Neuronal stem cell (in vitro differentiated cells): Measurements from ENCODE around the gene SLC16A7.

Experiments
- DNase-seq: peaks from one replicate; pipeline ENCODE4 v3.0.0-alpha.2; 2013; ENCODE audit warnings: low spot score
- H2AFZ ChIP-seq: one replicate; pipeline ENCODE4 v1.6.1; 2013; ENCODE audit warnings: mild to moderate bottlenecking, low read length, inconsistent platforms
- H2AK5ac ChIP-seq: 2 replicates; pipeline ENCODE4 v1.6.1; 2013; ENCODE audit warnings: low read depth, mild to moderate bottlenecking, inconsistent platforms, low read length, moderate library complexity, mixed read lengths
- H2BK120ac ChIP-seq: 2 replicates; pipeline ENCODE4 v1.6.1; 2013; ENCODE audit warnings: low read depth, mild to moderate bottlenecking, inconsistent platforms, low read length, moderate library complexity, mixed read lengths
- H2BK12ac ChIP-seq: one replicate; pipeline ENCODE4 v1.6.1; 2013; ENCODE audit warnings: low read length, inconsistent platforms
- H2BK15ac ChIP-seq: 2 replicates; pipeline ENCODE4 v1.6.1; 2013; ENCODE audit warnings: mild to moderate bottlenecking, low read length, inconsistent platforms, mixed read lengths
- H2BK5ac ChIP-seq: one replicate; pipeline ENCODE4 v1.6.1; 2013; ENCODE audit warnings: inconsistent platforms, mild to moderate bottlenecking, low read length, moderate library complexity
- H3K14ac ChIP-seq: one replicate; pipeline ENCODE4 v1.6.1; 2013; ENCODE audit warnings: low read length, inconsistent platforms
- H3K18ac ChIP-seq: 2 replicates; pipeline ENCODE4 v1.6.1; 2013; ENCODE audit warnings: low read length, inconsistent platforms
- H3K23ac ChIP-seq: 2 replicates; pipeline ENCODE4 v1.6.1; 2013; ENCODE audit warnings: low read depth, mild to moderate bottlenecking, mixed read lengths, low read length, inconsistent platforms; ENCODE audit not compliant: poor library complexity
- H3K27ac ChIP-seq: replicated peaks from 3 replicates; pipeline ENCODE4 v1.5.1; 2013; ENCODE audit warnings: low read length, inconsistent platforms
- H3K27me3 ChIP-seq, 3 experiments: 2 replicates each; pipeline ENCODE4 v1.6.1; 2013; ENCODE audit warnings: low read length in 3 of 3, mild to moderate bottlenecking in 2 of 3, inconsistent platforms in 1 of 3, low read depth in 1 of 3, mixed read lengths in 1 of 3, moderate library complexity in 1 of 3; ENCODE audit not compliant: control insufficient read depth in 3 of 3, insufficient read depth in 3 of 3
- H3K36me3 ChIP-seq, 2 donors: replicated peaks in 1 of 2; 2 replicates each; pipeline ENCODE4 v1.6.1; 2013; ENCODE audit warnings: low read length in 2 of 2; ENCODE audit not compliant: control insufficient read depth in 2 of 2, insufficient read depth in 2 of 2
- H3K4ac ChIP-seq: 2 replicates; pipeline ENCODE4 v1.6.1; 2013; ENCODE audit warnings: inconsistent platforms, mild to moderate bottlenecking, low read length, moderate library complexity
- H3K4me1 ChIP-seq, 2 donors: 1 replicate in 1 of 2; 2 replicates in 1 of 2; pipeline ENCODE4 v1.6.1; 2013; ENCODE audit warnings: low read length in 2 of 2, low read depth in 1 of 2; ENCODE audit not compliant: control insufficient read depth in 2 of 2, insufficient read depth in 1 of 2
- H3K4me2 ChIP-seq: one replicate; pipeline ENCODE4 v1.6.1; 2013; ENCODE audit warnings: mild to moderate bottlenecking, low read length, inconsistent platforms; ENCODE audit not compliant: insufficient read depth, poor library complexity, severe bottlenecking
- H3K4me3 ChIP-seq, 2 donors: 2 replicates each; pipeline ENCODE4 v1.5.1; 2013; ENCODE audit warnings: low read length in 2 of 2, mild to moderate bottlenecking in 2 of 2, inconsistent platforms in 1 of 2, moderate library complexity in 1 of 2
- H3K79me1 ChIP-seq: one replicate; pipeline ENCODE4 v1.6.1; 2013; ENCODE audit warnings: low read depth, mild to moderate bottlenecking, inconsistent platforms, low read length, moderate library complexity
- H3K9ac ChIP-seq: one replicate; pipeline ENCODE4 v1.6.1; 2013; ENCODE audit warnings: mild to moderate bottlenecking, low read depth, low read length, inconsistent platforms; ENCODE audit not compliant: poor library complexity
- H3K9me3 ChIP-seq, 2 donors: replicated peaks in 1 of 2; 2 replicates each; pipeline versions ENCODE3 to v1.6.1; 2013; ENCODE audit warnings: low read length in 2 of 2, mild to moderate bottlenecking in 2 of 2, inconsistent platforms in 1 of 2, low read depth in 1 of 2, mixed read lengths in 1 of 2, moderate library complexity in 1 of 2; ENCODE audit not compliant: control insufficient read depth in 2 of 2, insufficient read depth in 1 of 2
- H4K8ac ChIP-seq: one replicate; pipeline ENCODE4 v1.6.1; 2013; ENCODE audit warnings: low read depth, mild to moderate bottlenecking, inconsistent platforms, low read length, moderate library complexity
- H4K91ac ChIP-seq: one replicate; pipeline ENCODE4 v1.6.1; 2013; ENCODE audit warnings: low read length, low read depth, mild to moderate bottlenecking, inconsistent platforms; ENCODE audit not compliant: poor library complexity
- WGBS, 2 donors: extraction: QIAGEN DNeasy Blood & Tissue Kit; methylation state at CpG; one replicate each; pipeline ENCODE4 v1.1.7; 2013; ENCODE audit warnings: missing lambda C conversion rate in 2 of 2, mixed read lengths in 1 of 2; ENCODE audit not compliant: insufficient read length in 2 of 2, insufficient replicate concordance in 1 of 2; ENCODE audit errors: extremely low coverage in 2 of 2; 5-methylcytosine and 5-hydroxymethylcytosine counted together

SLC16A7 gene

DNA sequence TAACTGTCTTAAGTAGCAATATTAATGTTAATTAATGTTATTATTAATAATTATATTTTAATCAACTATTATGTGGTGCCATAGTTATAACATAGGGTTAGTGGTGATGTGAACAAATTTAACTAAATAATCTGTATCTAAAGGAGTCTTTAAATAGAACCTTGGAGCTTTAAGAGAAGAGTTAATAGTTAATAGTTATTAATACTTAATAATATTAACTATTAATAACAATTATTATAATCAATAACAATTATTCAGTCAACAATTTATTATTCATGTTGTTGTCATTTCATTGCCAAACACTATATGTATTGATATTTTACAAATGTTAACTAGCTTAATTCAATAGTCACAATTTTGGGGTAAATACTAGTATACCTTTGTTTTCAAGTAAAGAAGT is 58.2 kb downstream of the SLC16A7 start:
- Histone ChIP-seq H2BK12ac (no peak overlapping the region), H3K18ac (no peak overlapping the region), H2BK120ac (no peak overlapping the region), H3K79me1 (no peaks in the 10 kb centered on the region), H3K27me3 (no peaks in the 10 kb centered on the region), H3K4me1 (no peaks in the 10 kb centered on the region), H2BK15ac (no peak overlapping the region), H3K9me3 (no peaks in the 10 kb centered on the region), H3K36me3 (no peaks in the 10 kb centered on the region), H3K9ac (no peak overlapping the region), H3K27ac (no peak overlapping the region), H3K4me2 (no peak overlapping the region), H2AK5ac (no peak overlapping the region), H2AFZ (no peak overlapping the region), H3K4me3 (no peak overlapping the region), H4K8ac (no peak overlapping the region), H2BK5ac (no peak overlapping the region), H3K4ac (no peak overlapping the region), H3K14ac (no peak overlapping the region), H3K23ac (no peak overlapping the region), H4K91ac (no peak overlapping the region)
- DNase-seq = no peak

DNA sequence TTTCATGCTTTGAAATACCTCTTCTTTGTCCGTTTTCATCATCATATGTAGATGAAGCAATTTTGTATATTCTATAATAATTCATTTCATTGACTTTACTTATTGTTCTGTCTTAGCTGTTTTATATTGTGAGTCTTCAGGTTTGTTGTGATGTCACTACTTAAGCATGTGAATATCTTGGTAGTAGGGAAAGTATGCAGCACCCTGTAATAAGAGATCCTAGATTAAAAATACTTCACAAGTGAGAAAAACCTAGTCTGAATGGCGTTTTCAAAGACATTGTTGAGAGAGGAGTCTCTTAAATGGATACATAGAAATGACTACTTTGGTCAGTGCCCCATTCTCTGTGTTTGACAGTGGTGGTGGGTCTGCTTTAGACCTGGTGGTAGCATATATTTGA is 61.4 kb downstream of the SLC16A7 start:
- Histone ChIP-seq H2BK15ac (no peak overlapping the region), H3K79me1 (no peaks in the 10 kb centered on the region), H2BK12ac (no peak overlapping the region), H3K23ac (no peak overlapping the region), H3K4ac (no peak overlapping the region), H2BK5ac (no peak overlapping the region), H3K9me3 (no peaks in the 10 kb centered on the region), H3K27ac (no peak overlapping the region), H3K18ac (no peak overlapping the region), H3K9ac (no peak overlapping the region), H3K27me3 (no peaks in the 10 kb centered on the region), H3K14ac (no peak overlapping the region), H3K4me1 (no peaks in the 10 kb centered on the region), H4K91ac (no peak overlapping the region), H3K4me3 (no peak overlapping the region), H3K4me2 (no peak overlapping the region), H2BK120ac (no peak overlapping the region), H3K36me3 (no peaks in the 10 kb centered on the region), H2AK5ac (no peak overlapping the region), H4K8ac (no peak overlapping the region), H2AFZ (no peak overlapping the region)
- WGBS, 2 donors = no CpG with 5 or more reads among the region's 2 CpGs
- no peak for DNase-seq

DNA sequence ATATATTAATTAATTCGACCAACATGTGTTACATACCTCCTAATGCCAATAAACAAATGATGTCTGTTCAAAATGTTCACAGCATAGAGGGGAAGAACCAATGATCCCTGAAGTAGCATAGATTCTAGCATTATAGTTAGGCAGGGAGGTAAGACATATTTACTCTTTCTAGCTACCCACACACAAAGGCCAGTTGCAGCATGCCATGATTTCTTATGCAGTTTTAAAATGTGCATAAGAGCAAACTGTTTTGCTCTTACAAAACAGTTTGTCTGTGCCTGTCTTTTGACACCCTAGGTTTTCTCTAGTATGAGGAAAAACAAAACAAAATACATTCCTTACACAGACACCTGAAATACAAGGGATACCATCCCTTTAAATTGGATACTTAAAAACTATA is 61.9 kb downstream of the SLC16A7 start:
- Histone ChIP-seq H3K4me3 (no peak overlapping the region), H4K91ac (no peak overlapping the region), H3K36me3 (no peaks in the 10 kb centered on the region), H3K4ac (no peak overlapping the region), H3K79me1 (no peaks in the 10 kb centered on the region), H3K14ac (no peak overlapping the region), H2AFZ (no peak overlapping the region), H3K27ac (no peak overlapping the region), H2AK5ac (no peak overlapping the region), H4K8ac (no peak overlapping the region), H3K4me2 (no peak overlapping the region), H3K9me3 (no peaks in the 10 kb centered on the region), H3K27me3 (no peaks in the 10 kb centered on the region), H3K18ac (no peak overlapping the region), H2BK120ac (no peak overlapping the region), H3K23ac (no peak overlapping the region), H2BK12ac (no peak overlapping the region), H3K9ac (no peak overlapping the region), H3K4me1 (no peaks in the 10 kb centered on the region), H2BK15ac (no peak overlapping the region), H2BK5ac (no peak overlapping the region)
- WGBS, 2 donors = no CpG with 5 or more reads among the region's 1 CpG
- DNase-seq = no peak

DNA sequence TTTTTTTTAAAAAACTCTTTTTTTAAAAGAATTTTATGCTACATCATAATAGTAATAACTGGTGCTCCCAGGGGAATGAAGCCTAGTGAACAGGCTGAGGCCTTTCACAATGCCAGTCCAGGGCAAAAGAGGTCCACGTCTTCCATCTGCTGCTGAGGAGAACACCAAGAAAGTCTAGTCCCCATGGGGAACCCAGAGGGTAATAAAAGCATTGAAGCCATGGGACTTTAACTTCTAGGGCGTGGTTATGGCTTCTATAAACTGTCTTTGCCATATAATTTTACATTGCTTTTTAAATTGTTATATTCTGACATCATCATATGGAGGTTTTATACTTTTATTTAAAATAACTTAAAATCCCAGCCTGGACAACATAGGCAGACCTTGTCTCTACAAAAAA is 64.3 kb downstream of the SLC16A7 start:
- Histone ChIP-seq H3K79me1 (no peaks in the 10 kb centered on the region), H4K8ac (no peak overlapping the region)
- DNase-seq = no peak

More for the DNA sequence above, 64.3 kb downstream of the SLC16A7 start:
- no peak overlapping the region for H3K27ac ChIP-seq
- H3K18ac ChIP-seq = no peak overlapping the region
- no peaks in the 10 kb centered on the region for H3K36me3 ChIP-seq
- no peak overlapping the region for H2BK120ac ChIP-seq
- no peak overlapping the region for H3K23ac ChIP-seq
- no peak overlapping the region for H2BK5ac ChIP-seq
- no peak overlapping the region for H3K4ac ChIP-seq
- H3K4me1 ChIP-seq = no peaks in the 10 kb centered on the region
- no peaks in the 10 kb centered on the region for H3K9me3 ChIP-seq
- H3K14ac ChIP-seq = no peak overlapping the region
- H3K4me2 ChIP-seq = no peak overlapping the region
- H2AK5ac ChIP-seq = no peak overlapping the region
- no CpG with 5 or more reads among the region's 2 CpGs for WGBS, 2 donors
- H2BK15ac ChIP-seq = no peak overlapping the region
- no peak overlapping the region for H2BK12ac ChIP-seq
- no peak overlapping the region for H2AFZ ChIP-seq
- H4K91ac ChIP-seq = no peak overlapping the region
- H3K4me3 ChIP-seq = no peak overlapping the region
- H3K9ac ChIP-seq = no peak overlapping the region
- no peaks in the 10 kb centered on the region for H3K27me3 ChIP-seq
